GM18867 (cell line): ENCODE measurements around the gene B3GNT7.

Source experiments
- ATAC-seq: cut with Tn5 transposase; IDR thresholded peaks from one replicate; pipeline ENCODE4 v1.9.1; 2021; ENCODE audit warnings: mild to moderate bottlenecking, moderate library complexity; ENCODE audit not compliant: unreplicated experiment

Gene B3GNT7

GRCh38 chr2:231383416-231384108 lies 11.9 kb upstream of the B3GNT7 start:
- no peak for ATAC-seq

- ATAC-seq = no peak
These were observed 11.4 kb upstream of the B3GNT7 start for GRCh38 chr2:231384109-231384435.

- ATAC-seq = no peak
These were observed 10.5 kb upstream of the B3GNT7 start for GRCh38 chr2:231384970-231385369.

GRCh38 chr2:231385429-231385828 lies 10.1 kb upstream of the B3GNT7 start:
- ATAC-seq = no peak

GRCh38 chr2:231386446-231386845 lies 9.1 kb upstream of the B3GNT7 start:
- ATAC-seq = no peak

GRCh38 chr2:231387904-231388724 lies 7.4 kb upstream of the B3GNT7 start:
- no peak for ATAC-seq

- no peak for ATAC-seq
These were observed 6.7 kb upstream of the B3GNT7 start for GRCh38 chr2:231388725-231389346.

- ATAC-seq = no peak
These were observed 4.8 kb upstream of the B3GNT7 start for GRCh38 chr2:231390667-231391066.

GRCh38 chr2:231391981-231392380 lies 3.5 kb upstream of the B3GNT7 start:
- ATAC-seq = no peak

GRCh38 chr2:231392431-231393148 lies 2.9 kb upstream of the B3GNT7 start:
- ATAC-seq = no peak

- ATAC-seq = peak; percentile 34
These were observed 2.1 kb upstream of the B3GNT7 start for GRCh38 chr2:231393149-231394131.

GRCh38 chr2:231394211-231395141 lies 1.0 kb upstream of the B3GNT7 start:
- ATAC-seq = peak; percentile 53

- ATAC-seq = no peak
These were observed 730 bp downstream of the B3GNT7 start for GRCh38 chr2:231396058-231396821.

GRCh38 chr2:231397011-231397927 lies 1.8 kb downstream of the B3GNT7 start:
- ATAC-seq = no peak

GRCh38 chr2:231397928-231398294 lies 2.4 kb downstream of the B3GNT7 start:
- ATAC-seq = no peak

- no peak for ATAC-seq
These were observed 3.1 kb downstream of the B3GNT7 start for GRCh38 chr2:231398585-231398984.
